Posterior cingulate gyrus (tissue), 11 donors: ENCODE data around the gene IRX3.
A peak's percentile ranks its signal among the peaks of the same experiment; 100 is the strongest.

Experiments
- DNase-seq, 10 donors: peaks; one replicate each; pipeline versions ENCODE4 v3.0.0 to v3.0.0-alpha.2; 2020 to 2021; ENCODE audit warnings: mixed read lengths in 3 of 10
- intact Hi-C: fragments of 100-400 bp; cut with DNase I; formaldehyde crosslinking; loops from one replicate; pipeline ENCODE4 v1.15.1; 2023

Gene IRX3

GRCh38 chr16:54291656-54292487 is 5.3 kb upstream of the IRX3 start:
- DNase-seq: no peak
- intact Hi-C loops: no loop called here

- DNase-seq: peak in 1 of 10 donors; percentile 52
- intact Hi-C loops: no loop called here
These were observed 4.5 kb upstream of the IRX3 start for GRCh38 chr16:54290833-54291655.

GRCh38 chr16:54289945-54290832 is 3.6 kb upstream of the IRX3 start:
- DNase-seq: peak in 1 of 10 donors; percentile 64
- intact Hi-C loops: loop anchor here (10.0 kb wide), 3 partner anchors 515 to 1085 kb away; partner anchors contain the start of gene IRX5

- intact Hi-C loops: loop anchor here (10.0 kb wide), 3 partner anchors 515 to 1085 kb away; partner anchors contain the start of gene IRX5
- peak in 1 of 10 donors; percentile 72 for DNase-seq
These were observed 2.8 kb upstream of the IRX3 start for GRCh38 chr16:54289242-54289944.

- intact Hi-C loops: loop anchor here (10.0 kb wide), 3 partner anchors 514 to 1086 kb away; partner anchors contain the start of gene IRX5
These were observed 2.3 kb upstream of the IRX3 start for GRCh38 chr16:54288835-54289241.

GRCh38 chr16:54288030-54288834 is 1.6 kb upstream of the IRX3 start:
- intact Hi-C loops: loop anchor here (10.0 kb wide), 3 partner anchors 513 to 1087 kb away; partner anchors contain the start of gene IRX5
- DNase-seq: peak in 1 of 10 donors; percentile 27

More at GRCh38 chr16:54288835-54289241, 2.3 kb upstream of the IRX3 start:
- peak in 1 of 10 donors; percentile 67 for DNase-seq

GRCh38 chr16:54287131-54288029 is 793 bp upstream of the IRX3 start:
- intact Hi-C loops: loop anchor here (10.0 kb wide), 3 partner anchors 513 to 1087 kb away; partner anchors contain the start of gene IRX5
- DNase-seq: peak in 1 of 10 donors; percentile 79

- DNase-seq: peak in 1 of 10 donors; percentile 11
- intact Hi-C loops: loop anchor here (10.0 kb wide), 3 partner anchors 511 to 1089 kb away; partner anchors contain the start of gene IRX5
These were observed 559 bp downstream of the IRX3 start for GRCh38 chr16:54286090-54286365.

GRCh38 chr16:54285414-54286089 is 1.0 kb downstream of the IRX3 start:
- intact Hi-C loops: loop anchor here (10.0 kb wide), 3 partner anchors 511 to 1089 kb away; partner anchors contain the start of gene IRX5
- peak in 1 of 10 donors; percentile 72 for DNase-seq

GRCh38 chr16:54284931-54285413 is 1.6 kb downstream of the IRX3 start:
- peak in 1 of 10 donors; percentile 63 for DNase-seq
- intact Hi-C loops: loop anchor here (10.0 kb wide), 3 partner anchors 510 to 1090 kb away; partner anchors contain the start of gene IRX5

- intact Hi-C loops: loop anchor here (10.0 kb wide), 3 partner anchors 510 to 1090 kb away; partner anchors contain the start of gene IRX5
- peak in 1 of 10 donors; percentile 67 for DNase-seq
These were observed 2.2 kb downstream of the IRX3 start for GRCh38 chr16:54284319-54284930.

- intact Hi-C loops: loop anchor here (10.0 kb wide), 3 partner anchors 509 to 1091 kb away; partner anchors contain the start of gene IRX5
- peak in 1 of 10 donors; percentile 75 for DNase-seq
These were observed 2.8 kb downstream of the IRX3 start for GRCh38 chr16:54283725-54284318.

GRCh38 chr16:54282928-54283724 is 3.5 kb downstream of the IRX3 start:
- intact Hi-C loops: loop anchor here (10.0 kb wide), 3 partner anchors 508 to 1092 kb away; partner anchors contain the start of gene IRX5
- DNase-seq: peak in 1 of 10 donors; percentile 63

GRCh38 chr16:54282202-54282927 is 4.2 kb downstream of the IRX3 start:
- intact Hi-C loops: loop anchor here (10.0 kb wide), 3 partner anchors 508 to 1092 kb away; partner anchors contain the start of gene IRX5
- DNase-seq: peak in 3 of 10 donors; percentile 43 to 83 (median 48)
